Erythroblast (primary cell): Measurements from ENCODE around the gene TSSK6.
"Not testable (repeated sequence)": the region's sequence is repeated elsewhere in the genome, so short reads cannot be mapped to it uniquely, and the experiment has no call there.

Experiments
- DNase-seq, 2 experiments: peaks; one replicate each; lab custom pipeline; 2025; lab: John Stamatoyannopoulos, UW
- GATA1 ChIP-seq: IDR thresholded peaks from 2 replicates; pipeline ENCODE4 v1.6.1; 2011; ENCODE audit warnings: low read depth, mild to moderate bottlenecking, control low read depth, low read length, moderate library complexity
- POLR2A ChIP-seq: IDR thresholded peaks from 2 replicates; pipeline ENCODE4 v1.6.1; 2011; ENCODE audit warnings: mild to moderate bottlenecking, low read length

The TSSK6 gene

DNA sequence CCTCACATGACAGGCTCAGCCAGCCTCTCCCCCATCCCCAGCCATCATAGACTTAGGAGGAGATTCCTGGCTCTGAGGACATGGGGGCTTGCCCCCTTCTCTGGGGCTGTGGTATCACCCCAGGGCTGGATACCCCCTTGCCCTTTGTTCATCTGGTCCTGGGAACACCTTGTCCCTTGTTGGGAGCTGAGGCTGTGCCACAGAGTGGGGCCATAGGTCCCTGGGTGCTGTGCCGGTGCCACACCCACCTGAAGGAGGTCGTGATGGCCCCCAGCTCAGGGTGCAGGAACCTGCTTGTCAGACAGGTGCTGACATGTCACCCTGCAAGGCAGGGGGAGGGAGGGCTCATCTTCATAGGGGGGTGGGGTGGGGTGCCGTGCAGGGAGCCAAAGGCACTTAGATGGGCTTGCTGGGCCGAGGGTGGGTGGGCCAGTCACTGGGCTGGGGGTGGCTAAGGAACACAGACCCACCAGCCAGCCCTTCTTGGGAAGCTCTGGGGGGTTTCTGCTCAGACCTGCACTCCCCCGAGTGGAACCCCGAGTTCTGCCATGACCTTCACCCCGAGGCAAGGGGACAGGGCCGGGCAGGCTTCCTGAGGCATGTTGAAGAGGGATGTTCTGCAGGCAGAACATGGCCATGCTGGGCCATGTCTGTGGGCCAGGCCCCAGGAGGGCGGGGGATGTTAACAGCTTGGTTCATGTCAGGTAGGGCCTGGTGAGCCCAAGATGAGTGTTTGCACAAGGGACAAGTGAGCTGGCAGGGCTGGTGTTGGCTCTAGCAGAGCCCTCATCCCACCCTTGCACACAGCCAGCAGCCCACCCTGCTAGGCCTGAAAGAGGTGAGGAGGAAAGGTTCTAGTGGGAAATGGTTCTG lies 28.0 kb downstream of the TSSK6 start:
- TF ChIP-seq POLR2A (no peak), GATA1 (no peak)
- peak in 1 of 2 experiments; percentile 44 for DNase-seq

DNA sequence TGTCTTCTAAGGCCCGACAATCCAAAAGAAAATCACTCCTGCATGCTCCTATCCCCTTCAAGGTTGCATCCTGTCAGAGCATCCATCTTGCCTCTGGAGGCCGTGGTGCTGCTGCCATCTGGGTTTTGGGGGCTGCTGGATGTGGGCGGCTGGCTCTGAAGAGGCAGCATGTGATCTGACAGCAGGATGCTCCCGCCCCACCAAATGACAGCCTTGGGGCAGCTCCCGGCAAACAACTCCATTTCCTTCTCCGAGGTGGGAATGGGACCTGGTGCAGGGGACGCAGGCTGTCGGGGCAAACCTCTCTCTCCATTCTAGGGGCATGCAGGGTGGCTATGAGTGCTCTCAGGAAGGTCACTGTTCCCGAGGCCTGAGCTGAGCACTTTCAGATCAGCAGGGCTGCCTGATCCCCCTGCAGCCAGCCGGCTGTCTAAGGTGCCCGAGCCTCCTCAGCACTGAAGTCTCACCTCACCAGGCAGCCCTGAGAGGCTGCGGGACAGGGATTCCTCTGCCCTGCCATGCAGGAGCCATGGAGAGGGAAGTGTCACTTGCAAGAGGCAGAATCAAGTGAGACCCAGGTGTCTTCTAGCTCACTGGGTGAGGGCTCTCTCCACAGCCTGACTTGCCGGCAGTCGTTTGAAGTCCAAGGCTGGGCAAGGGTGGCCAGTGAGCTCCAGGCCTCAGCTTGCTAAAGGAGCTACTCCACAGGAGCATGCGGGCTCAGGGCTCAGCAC lies 28.8 kb downstream of the TSSK6 start:
- DNase-seq: no peak
- TF ChIP-seq POLR2A (no peak), GATA1 (no peak)

DNA sequence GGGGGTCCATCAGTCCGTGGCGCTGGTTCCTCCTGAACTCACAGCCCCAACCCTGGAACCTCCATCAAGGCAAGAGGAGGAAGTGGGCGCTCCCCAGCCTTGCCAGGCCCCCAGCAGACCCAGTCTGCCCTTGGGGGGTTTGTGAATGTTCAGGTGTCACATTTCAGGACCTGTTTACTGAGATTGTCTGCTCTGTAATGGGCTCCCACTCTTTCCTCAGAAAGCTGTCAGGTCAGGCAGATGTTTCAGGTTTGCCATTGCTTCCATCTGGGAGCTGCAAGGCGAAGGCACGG lies 29.4 kb downstream of the TSSK6 start:
- TF ChIP-seq GATA1: no peak
- TF ChIP-seq POLR2A: no peak
- DNase-seq: no peak

DNA sequence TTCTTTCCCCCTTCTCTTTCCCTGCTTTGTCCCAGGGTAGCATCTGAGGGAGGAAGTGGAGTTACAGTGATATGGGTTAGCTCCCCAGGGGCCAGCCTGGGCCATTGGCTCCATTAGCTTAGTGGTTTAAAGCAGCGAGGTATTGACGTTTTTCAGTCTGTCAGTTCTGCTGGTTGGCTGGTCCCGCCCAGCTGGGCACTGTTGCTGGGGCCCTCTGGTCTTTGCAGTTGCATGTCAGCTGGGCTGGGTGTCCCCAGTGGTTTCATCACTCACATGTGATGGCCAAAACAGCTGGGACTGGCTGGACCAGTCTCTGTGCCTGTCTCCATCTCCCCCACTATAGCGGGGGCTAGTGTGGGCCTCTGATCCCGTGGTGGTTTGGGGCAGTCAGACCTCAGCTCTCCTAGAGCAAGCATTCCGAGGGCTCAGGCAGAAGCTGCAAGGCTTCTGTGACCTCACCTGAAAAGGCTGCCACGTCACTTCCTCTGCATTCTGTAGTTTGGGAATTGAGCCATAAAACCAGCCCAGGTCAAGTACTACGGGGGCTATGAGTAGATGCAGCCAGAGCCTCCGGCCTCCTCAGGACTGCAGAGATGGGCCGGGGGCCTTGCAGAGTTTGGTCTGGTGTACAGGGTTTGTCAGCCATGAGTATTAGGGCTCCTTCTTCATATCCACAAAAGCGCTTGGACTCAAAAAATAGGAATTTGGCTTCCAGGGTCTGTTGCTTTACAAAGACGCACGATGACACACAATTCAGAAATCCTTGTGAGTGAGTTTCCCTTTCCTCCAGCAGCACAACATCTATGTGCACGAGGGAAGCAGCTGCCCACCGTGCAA lies 30.0 kb downstream of the TSSK6 start:
- TF ChIP-seq POLR2A (no peak), GATA1 (no peak)
- no peak for DNase-seq

DNA sequence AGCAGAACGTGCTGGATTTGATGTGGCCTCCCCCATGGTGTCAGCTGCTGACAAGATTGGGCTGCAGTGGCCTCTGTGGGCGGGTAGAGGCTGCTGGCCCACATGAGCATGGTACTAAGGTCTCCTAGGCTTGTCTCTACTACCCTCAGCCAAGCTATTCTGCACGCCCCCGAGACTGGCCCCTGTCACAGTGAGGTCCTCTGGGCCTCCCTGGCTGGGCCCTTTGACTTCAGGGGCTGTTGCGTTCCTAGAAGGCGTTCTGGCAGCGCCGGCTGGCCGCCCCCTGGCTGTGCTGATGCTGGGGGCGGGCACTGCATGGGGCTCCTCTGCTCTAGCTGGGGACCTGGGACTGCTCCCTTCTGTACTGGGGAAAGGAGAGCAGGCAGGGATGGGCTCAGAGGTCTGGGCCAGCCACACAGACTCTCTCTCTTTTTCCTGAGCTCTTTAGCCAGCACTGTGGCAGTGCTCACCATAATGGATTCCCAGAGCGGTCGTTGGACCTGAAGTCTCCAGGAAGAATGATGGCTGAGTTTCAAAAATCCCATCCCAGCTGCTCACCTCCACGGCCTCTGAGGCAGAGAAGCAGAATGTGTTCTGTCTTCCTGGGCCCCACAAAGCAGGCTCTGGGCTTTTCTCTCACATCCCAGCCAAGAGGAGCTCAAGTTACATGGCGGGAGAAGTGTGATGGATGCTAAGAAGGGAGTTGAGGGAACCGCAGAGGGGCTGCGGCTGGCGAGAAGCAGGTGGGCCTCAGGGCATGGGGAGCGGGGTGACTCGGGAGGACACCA lies 32.3 kb downstream of the TSSK6 start:
- TF ChIP-seq GATA1 (no peak), POLR2A (no peak)
- DNase-seq: no peak

DNA sequence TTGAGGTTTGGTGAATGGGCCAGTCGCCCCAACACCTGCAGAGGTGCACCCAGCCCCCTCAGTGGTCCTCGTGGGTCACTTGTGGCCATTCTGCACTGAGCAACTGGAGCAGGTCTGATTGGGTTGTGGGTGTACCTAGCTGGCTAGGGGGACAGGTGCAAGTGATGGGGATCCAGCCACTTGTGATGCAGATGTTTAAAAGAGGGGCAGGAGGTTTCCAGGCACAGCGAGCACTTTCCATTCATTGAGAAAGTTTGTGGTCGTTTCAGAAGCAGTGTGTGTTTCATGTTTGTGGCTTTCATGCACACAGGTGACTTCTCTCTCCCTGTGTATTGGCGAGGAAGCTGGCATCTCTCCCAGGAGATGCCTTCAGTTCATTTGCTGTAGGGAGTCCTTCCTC lies 34.7 kb downstream of the TSSK6 start:
- DNase-seq: no peak

DNA sequence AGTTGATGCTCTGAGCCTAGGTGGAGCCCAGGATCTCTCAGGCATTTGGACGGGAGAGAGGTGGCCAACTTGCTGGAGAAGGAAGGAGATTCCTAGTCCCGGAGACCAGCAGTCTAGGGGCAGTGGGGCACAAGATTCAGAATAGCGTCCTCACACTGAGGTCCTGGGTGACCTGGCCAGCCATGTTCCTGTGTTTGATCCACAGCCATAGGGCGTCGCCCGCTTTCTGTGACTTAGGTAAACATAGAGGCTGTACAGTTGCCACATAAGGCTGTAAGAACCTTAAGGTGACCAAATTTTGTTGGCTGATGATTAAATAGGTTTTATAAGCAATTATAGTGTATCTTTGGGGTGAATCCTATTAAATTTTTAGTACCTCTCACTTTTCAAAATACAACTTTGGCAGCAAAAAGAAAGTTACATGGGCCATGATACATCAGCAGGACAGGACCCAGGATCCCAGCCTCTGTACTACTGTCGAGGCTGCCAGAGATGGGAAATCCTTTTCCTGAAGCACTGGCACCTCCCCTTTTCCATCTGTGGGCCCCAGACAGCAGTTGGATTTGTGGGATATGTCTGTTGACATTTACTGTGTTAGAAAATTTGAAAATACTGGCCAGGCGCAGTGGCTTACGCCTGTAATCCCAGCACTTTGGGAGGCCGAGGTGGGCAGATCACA lies 37.5 kb downstream of the TSSK6 start:
- TF ChIP-seq POLR2A (no peak), GATA1 (no peak)
- DNase-seq: peak in 1 of 2 experiments; percentile 72

More for the DNA sequence above, 34.7 kb downstream of the TSSK6 start:
- TF ChIP-seq POLR2A (no peak), GATA1 (no peak)

DNA sequence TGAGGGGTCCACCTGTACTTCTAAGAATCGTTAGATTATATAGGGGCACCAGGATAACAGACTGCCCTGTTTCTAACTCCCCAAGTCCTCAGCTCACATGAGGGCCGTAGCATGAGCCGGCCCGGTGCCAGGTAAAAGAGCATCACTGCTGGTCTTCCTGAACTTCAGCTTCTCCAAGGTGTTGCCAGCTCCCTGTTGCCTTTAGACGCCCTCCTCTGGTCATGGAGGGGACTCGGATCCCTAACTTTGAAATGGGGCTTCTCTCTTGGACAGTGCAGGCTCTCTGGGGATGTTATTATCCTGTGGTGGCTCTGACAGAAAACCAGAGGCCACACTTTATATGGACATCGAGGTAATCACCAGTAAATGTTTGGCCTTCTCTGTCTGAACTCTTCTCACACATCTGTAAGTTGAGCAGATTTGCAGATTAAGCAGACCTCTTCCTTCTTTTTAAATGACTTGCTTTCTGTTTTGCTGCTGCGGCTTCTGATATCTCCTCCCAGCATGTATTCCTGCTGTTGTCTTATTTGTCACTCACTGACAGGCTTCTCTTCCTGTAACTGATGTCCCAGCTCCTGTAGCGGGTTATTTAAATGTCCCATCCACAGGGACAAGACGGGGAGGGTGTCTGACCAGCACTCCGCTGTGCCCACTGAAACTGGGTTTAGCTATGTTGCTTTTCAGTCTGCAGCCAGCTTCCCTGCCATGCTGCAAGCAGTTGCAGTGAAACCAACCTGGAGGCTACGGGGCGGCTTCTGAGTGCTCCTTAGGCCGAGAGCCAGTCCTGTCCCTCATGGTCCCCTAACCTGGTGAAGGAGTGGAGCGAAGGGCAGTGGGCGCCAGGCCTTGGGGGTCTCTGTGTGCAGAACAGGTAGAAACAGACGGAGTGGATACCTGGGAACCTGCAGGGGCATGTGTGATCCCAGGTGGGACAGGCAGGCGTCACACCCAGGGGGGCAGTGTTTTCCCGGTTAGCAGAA lies 39.2 kb downstream of the TSSK6 start:
- DNase-seq: peak in 1 of 2 experiments; percentile 57
- TF ChIP-seq POLR2A (no peak), GATA1 (no peak)

DNA sequence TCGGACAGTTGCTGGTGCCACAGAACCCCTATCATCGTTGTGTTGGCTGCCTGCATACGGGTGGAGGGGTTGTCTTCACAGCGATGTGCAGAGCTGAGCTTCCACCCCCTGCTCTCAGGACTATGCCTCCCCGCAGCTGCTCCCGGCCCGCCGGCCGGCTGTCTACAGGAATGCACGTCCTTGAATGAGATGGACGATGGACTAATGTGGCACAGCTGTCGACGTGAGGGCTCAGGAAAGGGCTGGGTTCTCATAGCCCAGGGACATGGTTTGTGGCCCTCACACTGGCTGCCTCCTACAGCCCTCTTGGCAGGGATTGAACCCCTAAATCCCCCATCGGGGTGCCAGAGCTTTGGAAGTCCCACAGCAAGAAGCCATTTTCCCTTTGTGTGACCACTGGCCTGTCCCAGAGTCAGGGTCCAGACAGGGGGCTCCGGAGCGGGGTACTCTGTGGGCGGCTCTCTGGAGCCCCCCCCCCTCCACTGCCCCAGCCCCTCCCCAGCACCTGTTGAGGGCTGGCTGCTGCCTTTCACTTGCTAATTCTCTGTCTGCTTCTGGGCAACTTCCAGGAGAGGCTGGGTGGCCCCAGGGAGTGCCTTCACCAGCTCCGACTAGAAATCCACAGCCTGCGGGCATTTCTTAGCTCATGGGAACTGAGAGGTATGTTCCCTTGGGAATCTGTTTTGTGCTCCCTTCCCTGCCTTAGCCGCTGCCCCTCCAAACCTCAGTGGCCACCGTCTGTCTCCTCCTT lies 40.2 kb downstream of the TSSK6 start:
- no peak for DNase-seq
- TF ChIP-seq GATA1 (no peak), POLR2A (no peak)

DNA sequence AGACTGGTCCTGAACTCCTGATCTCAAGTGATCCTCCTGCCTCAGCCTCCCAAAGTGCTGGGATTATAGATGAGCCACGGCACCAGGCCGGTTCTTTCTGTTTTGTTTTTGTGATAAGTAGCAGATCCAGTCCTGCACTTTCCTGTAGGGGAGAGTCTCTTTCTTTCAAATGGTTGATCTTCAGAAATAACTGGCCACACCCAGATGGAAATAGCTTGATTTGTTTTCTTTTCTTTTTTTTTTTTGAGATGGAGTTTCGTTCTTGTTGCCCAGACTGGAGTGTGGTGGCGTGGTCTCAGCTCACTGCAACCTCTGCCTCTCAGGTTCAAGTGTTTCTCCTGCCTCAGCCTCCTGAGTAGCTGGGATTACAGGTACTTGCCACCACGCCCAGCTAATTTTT lies 43.2 kb downstream of the TSSK6 start:
- not testable (repeated sequence) for DNase-seq

DNA sequence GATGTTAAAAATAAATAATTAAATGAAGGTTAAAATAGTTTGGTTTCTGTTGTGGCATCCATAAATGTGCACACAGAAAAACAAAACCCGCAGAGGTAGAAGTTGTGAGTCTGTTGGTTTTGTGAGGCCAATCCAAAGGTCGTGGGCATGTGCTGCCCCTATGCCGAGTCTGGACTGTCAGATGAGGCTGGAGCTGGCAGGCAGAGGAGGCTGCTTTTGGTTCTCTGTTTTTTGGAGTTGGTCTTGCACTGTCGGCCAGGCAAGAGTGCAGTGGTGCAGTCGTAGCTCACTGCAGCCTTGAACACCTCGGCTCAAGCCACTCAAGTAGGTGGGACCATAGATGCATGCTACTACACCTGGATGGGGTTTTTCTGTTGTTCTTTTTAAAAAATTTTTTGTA lies 43.7 kb downstream of the TSSK6 start:
- no peak for DNase-seq
- no peak for TF ChIP-seq GATA1
- no peak for TF ChIP-seq POLR2A
